Psoas muscle (tissue), 8 donors: ENCODE data around the gene NRCAM. TPM values are rescaled to one million over a fixed set of nuclear protein-coding genes. Genes with fewer than 3 reads are reported as not detected.

Experiments
- ATAC-seq, 4 donors: fragments of 200-7000 bp; cut with Tn5 transposase; one replicate each; pipeline ENCODE4 v1.9.1; 2020; ENCODE audit warnings: moderate library complexity in 3 of 4, mild to moderate bottlenecking in 2 of 4
- DNase-seq, 2 donors: peaks; one replicate each; pipeline ENCODE4 v3.0.0-alpha.2; 2020
- H3K27ac ChIP-seq: fragments of 200-600 bp; one replicate; pipeline ENCODE4 v1.8.0; 2022
- H3K27me3 ChIP-seq, 3 donors: fragments of 200-600 bp in 1 of 3; one replicate each; pipeline versions ENCODE4 v1.6.1 to v1.8.0; 2013 to 2022; ENCODE audit warnings: low read length in 2 of 3, mild to moderate bottlenecking in 2 of 3, moderate library complexity in 1 of 3; ENCODE audit not compliant: insufficient read depth in 3 of 3
- H3K36me3 ChIP-seq, 2 donors: fragments of 200-600 bp in 1 of 2; one replicate each; pipeline versions ENCODE4 v1.6.1 to v1.8.0; 2013 to 2022; ENCODE audit warnings: low read depth in 1 of 2, mild to moderate bottlenecking in 1 of 2, moderate library complexity in 1 of 2; ENCODE audit not compliant: insufficient read depth in 1 of 2
- H3K4me1 ChIP-seq: fragments of 200-600 bp; one replicate; pipeline ENCODE4 v1.8.0; 2022
- H3K4me3 ChIP-seq: fragments of 200-600 bp; one replicate; pipeline ENCODE4 v1.8.0; 2022; ENCODE audit warnings: mild to moderate bottlenecking
- H3K9me3 ChIP-seq: fragments of 200-600 bp; one replicate; pipeline ENCODE4 v1.8.0; 2022
- CTCF ChIP-seq: fragments of 200-600 bp; IDR thresholded peaks from one replicate; pipeline ENCODE4 v1.8.0; 2022; ENCODE audit warnings: antibody characterized with exemption
- WGBS, 3 donors: extraction: QIAGEN DNeasy Blood & Tissue Kit; methylation state at CpG; one replicate each; pipeline versions ENCODE4 v1.1.6 to v1.1.7; 2013; 5-methylcytosine and 5-hydroxymethylcytosine counted together
- intact Hi-C, 2 donors: fragments of 100-400 bp; cut with DNase I; formaldehyde crosslinking; loops; one replicate each; pipeline versions ENCODE4 v1.11.0 to v1.14.2; 2022
- polyA plus RNA-seq, 3 donors: library from polyadenylated mRNA; stranded (reverse); fragments of 200-250 nt; gene quantifications; one replicate each; pipeline ENCODE4 v1.2.3, GENCODE V29; 2013
- total RNA-seq, 4 donors: library from RNA; stranded (reverse); fragmentation: NEBNext Ultra II Directional in 2 of 4; extraction: Animal tissue kit (Norgen Biotek cat#: 25700) in 2 of 4; gene quantifications; one replicate each; pipeline versions ENCODE4 v1.2.1 to v1.2.4, GENCODE V29; 2021 to 2023
- donor health status: healthy with polysubstance abuse.
- donor health status: DM: no; HTN: no; CAD: no; lungs with moderate emphysema.
- donor health status: Bipolar disorder and iron deficiency.
- donor health status: healthy.
- donor health status: DM: yes; HTN: yes; CAD: no.
- donor health status: DM: no; HTN: no; CAD: no.
- donor health status: DM: no; HTN: no; CAD: no.
- donor health status: DM: yes; HTN: yes; CAD: no.

Gene NRCAM
- total and polyA plus RNA-seq, 7 donors, result 0.06 to 1.8 (median 0.55) TPM

- ATAC-seq (no peak), DNase-seq (no peak)
- Histone ChIP-seq H3K27ac (no peak overlapping the region), H3K4me3 (no peak overlapping the region), H3K36me3 (no peaks in the 10 kb centered on the region), H3K9me3 (no peaks in the 10 kb centered on the region), H3K4me1 (no peaks in the 10 kb centered on the region), H3K27me3 (peaks cover 0 to 2% (median 0%) of the 10 kb centered on the region in 3 donors)
- 85 to 88% (median 87%) methylated on average over 3 of the region's 3 CpGs for WGBS, 3 donors
- intact Hi-C loops, result no loop called here
- TF ChIP-seq CTCF, result no peak
These were observed 336.0 kb downstream of the NRCAM start for GRCh38 chr7:108120196-108120595.

- no peak for ATAC-seq
- Histone ChIP-seq H3K27me3 (peaks cover 0 to 2% (median 0%) of the 10 kb centered on the region in 3 donors), H3K36me3 (no peaks in the 10 kb centered on the region), H3K27ac (no peak overlapping the region), H3K4me1 (no peaks in the 10 kb centered on the region), H3K4me3 (no peak overlapping the region), H3K9me3 (no peaks in the 10 kb centered on the region)
- intact Hi-C loops, result no loop called here
- no peak for TF ChIP-seq CTCF
- no peak for DNase-seq
- WGBS, 3 donors, result 93 to 97% (median 93%) methylated on average over 2 of the region's 2 CpGs
These were observed 337.3 kb downstream of the NRCAM start for GRCh38 chr7:108118959-108119358.

- Histone ChIP-seq H3K4me1 (no peaks in the 10 kb centered on the region), H3K9me3 (no peaks in the 10 kb centered on the region), H3K36me3 (no peaks in the 10 kb centered on the region), H3K27me3 (peaks cover 0 to 2% (median 0%) of the 10 kb centered on the region in 3 donors), H3K4me3 (no peak overlapping the region), H3K27ac (peak overlapping the region; percentile 60)
- no peak for DNase-seq
- ATAC-seq, result no peak
- WGBS, 3 donors, result 83 to 86% (median 84%) methylated on average over 6 of the region's 6 CpGs
- intact Hi-C loops, result no loop called here
- TF ChIP-seq CTCF, result no peak
These were observed 342.0 kb downstream of the NRCAM start for GRCh38 chr7:108114117-108114841.

GRCh38 chr7:108112683-108113082, 343.6 kb downstream of the NRCAM start:
- no peak overlapping the region for H3K4me3 ChIP-seq
- ATAC-seq, result no peak
- no peaks in the 10 kb centered on the region for H3K9me3 ChIP-seq
- DNase-seq, result no peak
- H3K36me3 ChIP-seq, result no peaks in the 10 kb centered on the region
- peaks cover 0 to 2% (median 0%) of the 10 kb centered on the region in 3 donors for H3K27me3 ChIP-seq
- no peaks in the 10 kb centered on the region for H3K4me1 ChIP-seq
- WGBS, 3 donors, result 81 to 88% (median 84%) methylated on average over 2 of the region's 2 CpGs
- intact Hi-C loops, result no loop called here
- TF ChIP-seq CTCF, result no peak
- H3K27ac ChIP-seq, result no peak overlapping the region
